ENCODE results near the gene HERPUD1. TPM values are rescaled to one million over a fixed set of nuclear protein-coding genes. Genes with fewer than 3 reads are reported as not detected.
A peak's percentile ranks its signal among the peaks of the same experiment; 100 is the strongest.

HERPUD1 gene
- total and polyA plus RNA-seq, 2 of the 13 experiments (the other 11 are each of a cell fraction or from before 2014, with no cell fraction given), result 96.2 to 323 TPM

DNA sequence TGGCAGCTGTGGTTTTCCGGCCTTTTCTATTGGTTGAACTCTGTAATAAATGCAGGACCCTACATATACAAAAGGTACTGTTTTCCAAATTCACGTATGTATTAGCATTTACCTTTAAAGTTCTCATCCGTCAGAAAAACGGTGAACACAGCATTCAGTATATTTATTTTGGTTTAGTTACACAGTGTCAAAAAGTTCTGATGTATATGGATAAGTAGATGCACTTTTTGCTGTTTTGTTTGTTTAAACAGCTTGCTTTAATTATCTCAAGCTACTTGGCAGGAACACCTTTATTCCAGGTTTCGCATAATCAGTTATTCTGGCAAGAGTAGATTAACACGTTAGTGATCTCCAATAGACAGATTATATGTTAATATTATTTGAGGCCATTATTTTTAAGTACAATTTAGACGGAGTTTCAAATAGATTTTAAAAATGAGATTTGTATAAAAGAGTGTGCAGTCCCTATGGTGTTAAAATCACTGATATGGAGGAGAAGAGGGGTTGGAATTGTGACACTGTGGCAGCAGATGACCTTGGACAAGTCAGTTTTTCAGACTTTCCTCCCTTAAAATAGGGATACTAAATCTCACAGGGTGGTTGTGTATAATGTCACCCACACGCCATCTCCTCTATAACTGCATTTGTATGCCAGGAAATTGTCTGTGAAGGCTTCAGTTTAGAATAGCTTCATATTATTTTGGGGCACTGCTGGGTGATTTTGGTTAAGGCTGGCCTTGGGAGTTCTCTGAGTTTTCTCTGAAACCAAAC lies 2.1 kb downstream of the HERPUD1 start (continued):
- no peak for TF ChIP-seq TBP (CRISPR knock-in tag; IDR thresholded peaks at IDR 0.05)
- TF ChIP-seq LBX2 (CRISPR knock-in tag; IDR thresholded peaks at IDR 0.05; ENCODE audit: borderline replicate concordance), result no peak
- no peak for TF ChIP-seq NCOR1 (IDR thresholded peaks at IDR 0.05; ENCODE audit: borderline replicate concordance, low read length)
- no peak for TF ChIP-seq AKAP8 (CRISPR knock-in tag; IDR thresholded peaks at IDR 0.05)
- 0 out of 2 replicates have a peak, but pooled peaks have one; percentile 20 for TF ChIP-seq SNAPC5 (CRISPR knock-in tag; IDR thresholded peaks at IDR 0.05; ENCODE audit: borderline replicate concordance)
- no peak for TF ChIP-seq GATAD2A (CRISPR knock-in tag; IDR thresholded peaks at IDR 0.05)
- no peak for TF ChIP-seq NR2F2 (IDR thresholded peaks at IDR 0.05; ENCODE audit: borderline replicate concordance, low read depth)
- TF ChIP-seq ZNF619 (CRISPR knock-in tag; IDR thresholded peaks at IDR 0.05), result no peak
- TF ChIP-seq POLR2G (IDR thresholded peaks at IDR 0.05; ENCODE audit: low read depth, low read length), result peak; percentile 39
- TF ChIP-seq ZNF512B (CRISPR knock-in tag; IDR thresholded peaks at IDR 0.05; ENCODE audit: borderline replicate concordance), result no peak
- TF ChIP-seq HBP1 (CRISPR knock-in tag; IDR thresholded peaks at IDR 0.05; ENCODE audit: low read depth), result no peak
- no peak for TF ChIP-seq HNRNPL (IDR thresholded peaks at IDR 0.05; ENCODE audit: low read depth, low read length)
- no peak for TF ChIP-seq SIN3A (IDR thresholded peaks at IDR 0.05; ENCODE audit: borderline replicate concordance, low read depth, low read length)
- TF ChIP-seq ZNF670 (CRISPR knock-in tag; IDR thresholded peaks at IDR 0.05; ENCODE audit: borderline replicate concordance), result no peak
- no peak for TF ChIP-seq ZKSCAN8 (CRISPR knock-in tag; IDR thresholded peaks at IDR 0.05; ENCODE audit: borderline replicate concordance)
- TF ChIP-seq POLR2AphosphoS2 (IDR thresholded peaks at IDR 0.05; ENCODE audit: low read depth, low read length), result peak; percentile 90; the same call in 1 of the 2 replicates
- TF ChIP-seq SSRP1 (CRISPR knock-in tag; IDR thresholded peaks at IDR 0.05), result peak; percentile 32; the same call in 1 of the 2 replicates
- no peak for TF ChIP-seq ZNF777 (CRISPR knock-in tag; IDR thresholded peaks at IDR 0.05)
- TF ChIP-seq ZSCAN12 (CRISPR knock-in tag; IDR thresholded peaks at IDR 0.05), result no peak
- TF ChIP-seq ADNP (CRISPR knock-in tag; IDR thresholded peaks at IDR 0.05), result no peak
- no peak for TF ChIP-seq ZFP36L2 (CRISPR knock-in tag; IDR thresholded peaks at IDR 0.05)
- TF ChIP-seq SP2 (CRISPR knock-in tag; IDR thresholded peaks at IDR 0.05), result no peak
- 0 out of 2 replicates have a peak, but pooled peaks have one; percentile 24 for TF ChIP-seq ZNF335 (CRISPR knock-in tag; IDR thresholded peaks at IDR 0.05)
- TF ChIP-seq, protein P1, sequence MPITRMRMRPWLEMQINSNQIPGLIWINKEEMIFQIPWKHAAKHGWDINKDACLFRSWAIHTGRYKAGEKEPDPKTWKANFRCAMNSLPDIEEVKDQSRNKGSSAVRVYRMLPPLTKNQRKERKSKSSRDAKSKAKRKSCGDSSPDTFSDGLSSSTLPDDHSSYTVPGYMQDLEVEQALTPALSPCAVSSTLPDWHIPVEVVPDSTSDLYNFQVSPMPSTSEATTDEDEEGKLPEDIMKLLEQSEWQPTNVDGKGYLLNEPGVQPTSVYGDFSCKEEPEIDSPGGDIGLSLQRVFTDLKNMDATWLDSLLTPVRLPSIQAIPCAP (CRISPR knock-in tag; IDR thresholded peaks at IDR 0.05; ENCODE audit: low read depth), result no peak
- no peak for TF ChIP-seq RFX5 (IDR thresholded peaks at IDR 0.05; ENCODE audit: low read depth, low read length)
- TF ChIP-seq MAZ (IDR thresholded peaks at IDR 0.05; ENCODE audit: borderline replicate concordance, low read depth, low read length), result no peak
- TF ChIP-seq MAZ (CRISPR knock-in tag; IDR thresholded peaks at IDR 0.05; ENCODE audit: low read depth), result no peak
